ENCODE results near the gene RBBP4.

RBBP4 gene

GRCh38 chr1:32681999-32682398 is 31.0 kb downstream of the RBBP4 start:
- H3K36me3 ChIP-seq = peaks cover 90% of the 10 kb centered on the region
- H3K9me3 ChIP-seq (ENCODE audit: severe bottlenecking) = no peaks in the 10 kb centered on the region
- no peak overlapping the region for H3K27ac ChIP-seq
- TF ChIP-seq CTCF (IDR thresholded peaks at IDR 0.05; ENCODE audit: low read depth, low read length) = no peak
- no peak overlapping the region for H3K4me3 ChIP-seq (ENCODE audit: low read depth, low read length)
- DNase-seq = no peak
- no peaks in the 10 kb centered on the region for H3K27me3 ChIP-seq (ENCODE audit: insufficient read depth, low read depth, severe bottlenecking)

- H3K9me3 ChIP-seq (ENCODE audit: severe bottlenecking) = no peaks in the 10 kb centered on the region
- TF ChIP-seq CTCF (IDR thresholded peaks at IDR 0.05; ENCODE audit: low read depth, low read length) = no peak
- no peaks in the 10 kb centered on the region for H3K27me3 ChIP-seq (ENCODE audit: insufficient read depth, low read depth, severe bottlenecking)
- H3K36me3 ChIP-seq = peaks cover 81% of the 10 kb centered on the region
- no peak for DNase-seq
- no peak overlapping the region for H3K4me3 ChIP-seq (ENCODE audit: low read depth, low read length)
- no peak overlapping the region for H3K27ac ChIP-seq
Observed at GRCh38 chr1:32683397-32683796, 32.4 kb downstream of the RBBP4 start.

GRCh38 chr1:32684167-32684811 is 33.3 kb downstream of the RBBP4 start:
- TF ChIP-seq CTCF (IDR thresholded peaks at IDR 0.05; ENCODE audit: low read depth, low read length) = no peak
- DNase-seq = no peak
- no peaks in the 10 kb centered on the region for H3K27me3 ChIP-seq (ENCODE audit: insufficient read depth, low read depth, severe bottlenecking)
- H3K36me3 ChIP-seq = peaks cover 73% of the 10 kb centered on the region
- H3K27ac ChIP-seq = no peak overlapping the region
- no peaks in the 10 kb centered on the region for H3K9me3 ChIP-seq (ENCODE audit: severe bottlenecking)
- H3K4me3 ChIP-seq (ENCODE audit: low read depth, low read length) = no peak overlapping the region

GRCh38 chr1:32685498-32685897 is 34.5 kb downstream of the RBBP4 start:
- H3K9me3 ChIP-seq (ENCODE audit: severe bottlenecking) = no peaks in the 10 kb centered on the region
- H3K27ac ChIP-seq = no peak overlapping the region
- DNase-seq = no peak
- TF ChIP-seq CTCF (IDR thresholded peaks at IDR 0.05; ENCODE audit: low read depth, low read length) = no peak
- H3K36me3 ChIP-seq = peaks cover 71% of the 10 kb centered on the region
- H3K4me3 ChIP-seq (ENCODE audit: low read depth, low read length) = no peak overlapping the region
- no peaks in the 10 kb centered on the region for H3K27me3 ChIP-seq (ENCODE audit: insufficient read depth, low read depth, severe bottlenecking)

GRCh38 chr1:32686387-32686786 is 35.4 kb downstream of the RBBP4 start:
- TF ChIP-seq CTCF (IDR thresholded peaks at IDR 0.05; ENCODE audit: low read depth, low read length) = no peak
- DNase-seq = no peak
- Histone ChIP-seq H3K27me3 (ENCODE audit: insufficient read depth, low read depth, severe bottlenecking) (no peaks in the 10 kb centered on the region), H3K9me3 (ENCODE audit: severe bottlenecking) (no peaks in the 10 kb centered on the region), H3K4me3 (ENCODE audit: low read depth, low read length) (no peak overlapping the region), H3K27ac (no peak overlapping the region), H3K36me3 (peaks cover 62% of the 10 kb centered on the region)
